GF-D8 (cell line): ENCODE results near the gene UBTD2.

Source experiments
- DNase-seq: peaks from one replicate; lab custom pipeline; 2025; lab: John Stamatoyannopoulos, UW

Gene UBTD2

GRCh38 chr5:172171118-172171517, 112.4 kb downstream of the UBTD2 start:
- no peak for DNase-seq

DNA sequence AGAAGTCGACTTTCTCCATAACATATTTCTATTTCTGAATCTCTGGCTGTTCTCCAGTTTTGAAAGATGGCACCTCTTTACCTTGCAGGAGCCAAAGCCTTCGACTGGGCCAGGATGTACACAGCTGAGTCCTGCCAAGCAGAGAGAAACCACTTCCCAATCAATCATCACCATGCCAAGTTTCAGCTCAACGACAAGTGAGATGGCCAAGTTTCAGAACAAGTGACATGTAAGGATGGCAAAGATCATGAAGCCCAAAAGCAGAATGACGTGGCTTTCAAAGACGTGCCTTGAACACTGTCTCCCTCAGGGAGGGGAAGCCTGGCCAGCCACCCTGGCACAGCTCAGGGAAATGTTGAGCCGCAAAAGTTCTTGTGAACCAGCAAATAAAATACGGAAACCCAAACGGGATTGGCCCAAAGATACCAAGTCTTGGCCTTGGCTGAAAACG, 113.3 kb downstream of the UBTD2 start:
- no peak for DNase-seq

GRCh38 chr5:172169216-172169615, 114.3 kb downstream of the UBTD2 start:
- no peak for DNase-seq

- no peak for DNase-seq
Measured at GRCh38 chr5:172168311-172168710, 115.3 kb downstream of the UBTD2 start.

- no peak for DNase-seq
Measured at GRCh38 chr5:172167895-172168294, 115.7 kb downstream of the UBTD2 start.

DNA sequence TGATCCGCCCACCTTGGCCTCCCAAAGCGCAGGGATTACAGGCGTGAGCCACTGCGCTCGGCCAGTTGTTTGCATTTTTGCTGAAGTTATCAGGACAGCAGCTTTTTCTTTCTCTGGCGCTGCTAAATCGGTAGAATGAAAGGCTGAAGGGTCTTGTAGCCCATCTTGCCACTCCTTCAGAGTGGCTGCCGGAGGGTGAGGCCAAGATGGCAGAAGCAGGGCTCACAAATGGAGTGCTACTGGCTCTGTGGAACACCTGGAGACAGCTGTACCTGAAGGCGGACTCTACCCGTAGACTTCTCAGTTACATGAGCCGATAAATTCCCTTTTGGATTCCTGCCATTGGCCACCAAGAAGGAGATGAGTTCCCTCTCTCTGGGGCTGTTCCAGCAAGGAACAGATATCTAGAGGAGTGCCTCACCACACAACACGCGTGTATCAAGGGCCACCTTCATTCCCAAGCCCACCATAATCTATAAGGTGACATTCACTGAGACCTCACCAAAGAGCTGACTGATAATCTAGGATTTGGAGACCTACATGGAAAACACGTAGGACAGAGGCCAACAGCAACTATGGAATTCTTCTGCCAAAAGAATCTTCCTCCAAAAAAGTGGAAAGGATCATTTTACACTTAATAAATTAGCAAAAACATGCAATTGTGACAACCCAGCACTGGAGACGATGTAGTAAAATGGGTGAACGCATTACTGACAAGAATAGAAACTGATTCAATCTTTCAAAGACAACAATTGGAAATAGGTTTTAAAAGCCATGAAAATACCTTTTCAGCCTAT, 117.3 kb downstream of the UBTD2 start:
- no peak for DNase-seq

GRCh38 chr5:172165465-172165864, 118.1 kb downstream of the UBTD2 start:
- DNase-seq, result no peak

DNA sequence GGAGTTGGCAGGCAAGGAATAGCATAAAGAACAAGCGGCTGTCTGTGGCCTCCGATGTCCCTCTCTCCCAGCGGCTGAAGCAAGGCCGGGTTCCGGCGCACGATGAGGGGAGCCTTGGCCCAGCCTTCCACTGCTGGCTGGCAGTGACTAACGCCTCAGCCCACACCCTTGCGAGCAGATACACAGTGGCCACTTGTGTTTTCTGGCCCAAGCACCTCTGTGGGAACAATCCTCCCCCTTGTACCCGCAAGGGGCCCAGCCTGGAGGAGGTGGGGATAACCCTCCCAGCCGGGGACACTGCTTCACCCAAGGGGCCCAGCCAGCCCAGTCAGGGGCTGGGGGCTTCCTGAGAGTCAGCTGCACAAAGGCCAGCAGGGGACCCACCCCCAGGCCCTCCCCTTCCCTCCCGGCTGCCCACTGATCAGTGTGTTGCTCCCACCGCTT, 118.8 kb downstream of the UBTD2 start:
- no peak for DNase-seq

DNA sequence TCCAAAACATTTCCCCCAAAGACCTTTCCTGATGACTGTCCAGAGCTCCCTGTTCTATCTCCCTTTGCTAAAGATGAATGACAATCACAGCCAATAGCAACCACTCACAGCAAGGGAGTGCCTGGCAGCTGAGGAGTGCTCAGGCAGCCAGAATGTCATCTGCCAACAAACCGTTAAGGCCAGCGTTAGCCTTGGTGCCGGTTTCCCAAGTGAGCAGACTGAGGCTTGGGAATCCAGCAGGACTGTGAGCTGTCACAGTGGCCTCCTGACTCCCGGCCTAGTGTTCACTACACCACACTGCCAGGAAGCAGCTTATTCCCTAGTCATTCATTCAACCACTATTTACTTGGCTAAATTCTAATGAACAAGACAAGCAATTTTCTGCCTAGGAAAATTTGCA, 120.2 kb downstream of the UBTD2 start:
- DNase-seq, result no peak

DNA sequence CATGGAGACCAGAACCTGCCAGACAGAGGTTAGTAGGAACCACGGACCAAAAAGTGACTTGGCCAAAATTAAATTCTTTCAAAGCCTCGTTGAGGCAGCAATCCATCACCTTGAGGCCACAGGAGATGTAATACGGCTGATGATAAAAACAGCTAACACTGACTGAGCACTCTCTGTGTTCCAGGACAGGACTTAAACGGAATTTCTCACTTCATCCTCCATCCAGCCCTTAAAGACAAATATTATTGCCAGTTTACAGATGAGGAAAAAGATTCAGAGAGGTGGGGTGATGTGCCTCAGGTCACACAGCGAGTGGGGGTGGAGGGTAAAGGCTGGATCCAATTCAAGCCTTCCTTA, 120.6 kb downstream of the UBTD2 start:
- DNase-seq, result no peak

DNA sequence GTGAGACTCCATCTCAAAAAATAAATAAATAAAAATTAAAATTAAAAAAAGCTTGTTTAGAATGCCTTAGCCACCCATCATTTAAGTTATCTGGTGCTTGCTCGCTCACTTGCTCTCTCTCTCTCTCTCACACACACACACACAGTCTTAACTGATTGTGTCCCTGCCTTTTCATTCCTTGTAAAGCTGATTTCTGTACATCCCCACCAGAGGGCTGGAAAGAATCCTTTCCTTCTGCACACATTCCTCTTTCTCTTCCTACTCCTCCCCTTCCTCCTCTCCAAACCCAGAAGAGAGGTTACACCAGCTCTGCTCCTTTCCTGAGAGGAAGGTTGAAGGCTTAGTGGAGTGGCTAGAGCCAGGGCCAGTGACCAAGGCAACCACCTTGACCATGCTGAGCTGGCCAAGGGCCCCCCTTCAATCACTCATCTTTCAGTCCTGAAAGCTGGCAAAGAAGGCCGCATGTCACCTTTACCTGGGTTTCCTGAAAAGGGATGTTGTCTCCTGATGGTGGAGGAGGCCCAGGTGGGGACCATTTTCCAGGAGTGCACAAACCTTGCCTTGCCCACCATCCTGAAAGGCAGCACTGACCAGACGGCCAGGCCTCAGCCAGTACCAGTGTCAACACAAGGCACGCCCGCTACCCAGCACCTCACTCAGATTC, 121.1 kb downstream of the UBTD2 start:
- DNase-seq, result no peak

DNA sequence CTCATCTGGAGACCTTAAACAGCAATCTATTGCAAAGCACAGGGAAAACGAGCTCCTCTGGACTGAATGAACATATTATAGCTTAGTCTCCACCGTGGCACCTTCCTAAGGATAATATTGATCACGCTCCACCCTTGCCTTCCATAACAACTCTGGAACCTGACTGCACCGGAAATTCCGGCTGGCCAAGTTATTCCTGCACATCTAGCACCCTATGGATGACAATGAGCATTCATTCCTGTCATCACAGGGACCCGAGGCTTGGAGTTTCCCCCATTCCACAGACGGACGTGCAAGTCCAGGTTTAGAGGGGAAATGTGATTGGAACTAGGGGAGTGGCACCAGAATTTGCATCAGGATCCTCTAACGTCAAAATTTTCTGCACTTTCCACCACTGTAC, 123.1 kb downstream of the UBTD2 start:
- no peak for DNase-seq
